ENCODE measurements around the gene DNAJC4. TPM values are rescaled to one million over a fixed set of nuclear protein-coding genes. Genes with fewer than 3 reads are reported as not detected.

DNAJC4 gene
- polyA plus RNA-seq, 12 donors: 41.1 to 71.1 (median 51.5) TPM; not detected in 1

DNA sequence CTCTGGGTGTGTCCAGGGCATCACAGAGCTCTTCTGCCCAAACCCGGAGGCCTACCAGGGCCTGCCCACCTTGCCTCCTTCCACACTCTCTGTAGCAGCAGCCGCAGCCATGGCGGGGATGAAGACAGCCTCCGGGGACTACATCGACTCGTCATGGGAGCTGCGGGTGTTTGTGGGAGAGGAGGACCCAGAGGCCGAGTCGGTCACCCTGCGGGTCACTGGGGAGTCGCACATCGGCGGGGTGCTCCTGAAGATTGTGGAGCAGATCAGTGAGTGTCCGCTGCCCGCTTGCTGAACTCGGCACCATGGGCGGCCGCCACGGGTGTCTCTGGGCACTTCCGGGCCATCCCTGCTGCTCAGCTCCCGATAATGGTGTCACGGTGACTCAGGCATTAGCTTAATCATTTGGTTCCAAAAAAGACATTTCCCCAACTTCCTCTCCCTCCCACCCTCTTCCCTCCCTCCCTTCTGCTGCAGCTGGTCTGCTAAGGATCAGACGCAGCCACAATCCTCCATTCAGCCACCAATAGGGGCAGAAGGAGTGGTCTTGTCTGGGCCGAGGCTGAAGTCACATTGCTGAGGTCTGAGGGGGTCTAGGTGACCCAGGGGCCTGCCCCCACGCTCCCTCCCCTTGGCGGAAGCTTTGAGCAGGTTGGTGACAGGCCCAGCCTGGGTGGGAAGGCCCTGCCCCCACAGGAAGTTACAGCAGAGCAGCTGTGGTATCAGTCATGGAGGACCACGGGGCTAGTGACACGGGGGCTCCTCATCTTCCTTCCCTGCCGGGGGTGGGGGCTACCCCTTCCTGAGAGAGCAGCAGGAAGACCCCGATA, 22.9 kb upstream of the DNAJC4 start:
- peak; percentile 66 for DNase-seq

DNA sequence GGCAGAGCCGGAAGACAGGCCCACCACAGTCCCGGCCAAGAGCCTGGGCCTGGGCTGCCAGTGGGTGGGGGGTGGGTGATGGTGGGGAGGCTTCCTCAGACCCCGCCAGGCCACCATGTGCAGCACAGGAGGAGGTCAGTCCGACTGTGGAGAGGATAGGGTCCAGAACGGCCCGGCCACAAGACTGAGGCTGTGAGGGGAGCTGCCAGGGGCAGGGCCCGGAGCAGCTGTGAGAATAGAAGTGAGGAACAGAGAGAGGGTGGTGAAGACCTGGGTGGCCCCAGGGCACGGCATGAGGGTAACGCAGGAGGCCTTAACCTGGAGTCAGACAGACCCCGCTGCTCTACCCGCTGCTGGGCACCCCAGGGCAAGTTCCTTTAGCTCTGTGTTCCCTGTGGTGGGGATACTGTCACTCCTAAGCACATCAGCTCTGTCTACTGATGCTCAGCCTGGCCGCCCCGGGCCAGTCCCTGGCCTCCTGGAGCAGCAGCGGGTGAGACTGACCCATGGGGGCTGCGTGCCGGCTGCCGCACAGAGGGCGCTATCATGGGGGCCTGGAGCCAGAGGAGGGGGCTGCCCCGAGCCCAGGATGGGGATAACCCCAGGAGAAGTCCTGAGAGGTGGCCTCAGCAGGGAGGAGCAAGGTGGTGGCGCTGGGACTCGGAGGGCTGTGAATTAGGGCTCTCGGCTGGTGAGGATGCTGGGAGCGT, 22.1 kb upstream of the DNAJC4 start:
- no peak for DNase-seq

DNA sequence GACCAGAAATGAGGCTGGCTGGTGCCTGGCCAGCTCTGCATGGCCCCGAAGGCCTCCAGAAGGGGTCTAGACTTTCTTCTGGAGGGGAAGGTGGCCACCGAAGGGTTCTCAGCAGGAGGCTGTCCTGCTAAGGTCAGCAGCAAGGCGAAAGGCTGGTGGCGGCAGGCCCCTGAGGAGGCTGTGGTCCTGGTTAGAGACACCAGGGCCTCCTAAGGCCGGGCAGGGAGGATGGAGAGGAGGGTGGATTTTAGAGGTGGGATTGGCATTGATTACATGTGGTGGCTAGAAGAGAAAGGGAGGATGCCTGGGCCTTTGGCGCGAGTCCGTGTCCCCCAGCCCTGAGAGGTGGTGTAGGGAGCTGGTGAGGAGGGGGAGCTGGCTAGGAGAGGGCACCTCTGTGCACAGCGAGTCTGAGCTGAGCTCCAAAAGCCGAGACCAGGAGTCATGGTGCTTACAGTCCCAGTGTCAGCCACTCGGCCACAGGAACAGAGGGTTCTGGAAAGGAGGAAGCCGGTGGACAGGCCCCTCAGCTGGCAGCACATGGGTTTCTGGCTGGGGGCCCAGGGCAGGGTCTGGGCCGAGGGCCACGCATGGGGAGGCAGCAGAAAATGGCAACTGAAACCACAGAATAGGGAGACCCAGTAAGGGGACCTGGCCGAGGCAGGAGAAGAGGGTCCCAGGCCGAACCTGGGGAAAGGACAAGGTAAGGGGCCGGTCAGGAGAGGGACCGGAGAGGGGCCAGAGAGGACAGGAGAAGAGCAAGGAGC, 21.4 kb upstream of the DNAJC4 start:
- DNase-seq: no peak

DNA sequence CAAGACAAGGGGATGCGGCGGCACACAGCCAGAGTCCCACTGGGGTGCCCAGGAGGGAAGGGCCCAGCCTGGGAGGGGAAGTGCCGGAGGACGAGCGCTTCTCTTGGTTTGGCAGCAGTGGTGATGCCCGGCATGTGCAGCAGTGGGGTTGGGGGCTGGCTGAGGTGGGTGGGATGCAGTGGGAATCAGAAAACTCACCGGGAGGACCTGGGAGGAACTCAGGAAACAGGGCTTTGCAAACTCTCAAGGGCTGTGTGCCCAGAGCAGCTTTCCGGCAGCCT, 20.8 kb upstream of the DNAJC4 start:
- no peak for DNase-seq

DNA sequence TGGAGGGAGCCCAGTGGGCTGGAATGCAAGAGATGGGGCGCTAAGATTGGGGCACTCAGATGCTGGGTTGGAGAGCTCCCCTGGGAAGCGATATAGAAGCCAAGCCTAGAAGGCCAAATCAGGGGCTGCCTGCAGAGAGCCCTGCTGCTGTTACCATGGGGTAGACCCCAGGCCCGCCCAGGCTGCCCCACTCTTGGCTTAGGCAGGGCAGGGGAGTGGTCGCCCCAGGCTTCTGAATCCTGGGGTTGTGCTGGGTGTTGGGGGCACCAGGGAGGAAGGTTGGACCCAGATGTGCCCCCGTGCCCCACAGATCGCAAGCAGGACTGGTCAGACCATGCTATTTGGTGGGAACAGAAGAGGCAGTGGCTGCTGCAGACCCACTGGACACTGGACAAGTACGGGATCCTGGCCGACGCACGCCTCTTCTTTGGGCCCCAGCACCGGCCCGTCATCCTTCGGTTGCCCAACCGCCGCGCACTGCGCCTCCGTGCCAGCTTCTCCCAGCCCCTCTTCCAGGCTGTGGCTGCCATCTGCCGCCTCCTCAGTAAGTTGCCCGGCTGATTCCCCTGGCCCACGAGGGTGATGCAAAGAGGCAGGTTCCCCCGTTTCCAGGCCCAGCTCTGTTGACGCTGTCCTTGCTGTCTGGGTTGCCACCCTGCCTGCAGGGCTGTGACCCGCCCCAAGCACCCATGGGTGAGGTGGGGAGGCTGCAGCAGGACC, 19.9 kb upstream of the DNAJC4 start:
- DNase-seq: no peak

DNA sequence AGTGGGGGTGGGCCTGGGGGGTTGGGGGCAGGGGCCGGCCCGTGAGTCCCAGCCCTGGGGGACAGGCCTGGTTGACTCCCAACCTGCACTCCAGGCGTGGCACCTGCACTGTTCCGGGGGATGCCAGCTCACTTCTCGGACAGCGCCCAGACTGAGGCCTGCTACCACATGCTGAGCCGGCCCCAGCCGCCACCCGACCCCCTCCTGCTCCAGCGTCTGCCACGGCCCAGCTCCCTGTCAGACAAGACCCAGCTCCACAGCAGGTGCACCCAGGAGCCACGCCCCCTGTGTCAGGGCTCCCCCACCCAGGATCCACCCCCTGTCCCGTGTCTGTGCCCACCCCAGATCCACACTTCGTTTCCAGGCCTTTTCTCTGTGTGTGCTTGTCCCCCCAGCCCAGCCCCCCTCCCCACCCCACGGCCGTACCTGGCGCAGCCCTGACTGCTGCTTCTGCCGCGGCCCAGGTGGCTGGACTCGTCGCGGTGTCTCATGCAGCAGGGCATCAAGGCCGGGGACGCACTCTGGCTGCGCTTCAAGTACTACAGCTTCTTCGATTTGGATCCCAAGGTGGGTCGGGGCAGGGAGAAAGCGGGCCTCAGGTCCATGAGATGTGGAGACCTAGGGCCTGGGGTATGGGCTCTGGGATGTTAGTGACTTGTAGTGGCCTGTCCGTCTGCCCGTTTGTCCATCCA, 19.0 kb upstream of the DNAJC4 start:
- DNase-seq: no peak

DNA sequence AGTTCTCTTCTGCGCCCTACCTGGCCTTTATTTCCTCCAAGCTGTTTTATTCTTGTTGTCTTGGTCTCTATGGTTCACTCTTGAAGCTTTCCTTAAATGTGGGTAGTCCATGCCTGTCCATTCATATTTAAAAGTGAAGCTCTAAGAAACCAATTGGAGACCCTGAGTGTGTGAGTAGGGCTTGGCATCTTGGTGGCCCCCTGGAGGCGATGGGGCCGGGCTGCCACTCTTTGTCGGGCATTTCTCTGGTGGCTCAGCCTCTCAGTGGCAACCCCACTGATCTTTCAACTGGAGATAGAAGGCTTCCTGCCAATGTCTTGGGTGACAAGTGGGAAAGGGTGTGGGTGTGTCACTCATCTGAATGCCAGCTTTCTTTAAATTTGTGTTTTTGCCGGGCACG, 13.5 kb upstream of the DNAJC4 start:
- no peak for DNase-seq

DNA sequence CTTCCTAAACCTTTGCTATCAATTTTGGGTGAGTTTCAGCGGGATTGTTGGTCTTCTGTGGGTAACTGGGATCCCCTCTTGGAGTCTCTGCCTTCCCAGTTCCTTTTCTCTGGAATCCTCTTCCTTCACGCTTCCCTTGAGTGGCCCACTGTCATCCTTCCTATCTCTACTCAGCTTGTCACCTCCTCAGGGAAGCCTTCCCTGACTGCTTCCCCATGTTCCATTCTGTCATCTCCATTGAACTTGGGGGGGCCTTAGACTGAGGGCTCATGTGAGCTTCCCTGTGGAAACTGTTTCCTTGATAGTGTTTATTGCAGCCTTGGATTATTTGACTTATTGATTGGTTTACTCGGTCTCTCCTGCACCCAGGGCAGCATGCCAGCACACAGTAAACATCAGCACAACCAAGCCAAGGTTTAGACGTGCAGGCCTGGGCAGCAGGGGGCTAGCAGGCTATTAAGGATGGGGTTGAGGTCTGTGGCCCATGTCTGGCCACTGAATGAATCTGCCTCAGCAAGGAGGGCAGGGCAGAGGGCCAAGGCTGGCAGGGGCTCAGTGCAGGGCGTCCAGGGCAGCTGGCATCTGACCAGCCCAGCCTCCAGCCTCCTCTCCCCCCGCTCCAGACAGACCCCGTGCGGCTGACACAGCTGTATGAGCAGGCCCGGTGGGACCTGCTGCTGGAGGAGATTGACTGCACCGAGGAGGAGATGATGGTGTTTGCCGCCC, 11.6 kb upstream of the DNAJC4 start:
- DNase-seq: no peak

DNA sequence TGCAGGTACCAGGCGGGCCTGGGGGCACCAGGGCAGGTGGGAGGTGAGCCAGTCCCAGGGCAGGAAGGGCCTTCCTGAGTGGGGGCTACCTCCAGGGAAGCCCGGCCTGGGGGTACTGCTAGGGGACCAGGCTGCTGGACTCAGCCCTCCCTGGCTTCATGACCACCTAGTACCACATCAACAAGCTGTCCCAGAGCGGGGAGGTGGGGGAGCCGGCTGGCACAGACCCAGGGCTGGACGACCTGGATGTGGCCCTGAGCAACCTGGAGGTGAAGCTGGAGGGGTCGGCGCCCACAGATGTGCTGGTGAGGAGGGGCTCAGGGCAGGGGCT, 11.0 kb upstream of the DNAJC4 start:
- no peak for DNase-seq

DNA sequence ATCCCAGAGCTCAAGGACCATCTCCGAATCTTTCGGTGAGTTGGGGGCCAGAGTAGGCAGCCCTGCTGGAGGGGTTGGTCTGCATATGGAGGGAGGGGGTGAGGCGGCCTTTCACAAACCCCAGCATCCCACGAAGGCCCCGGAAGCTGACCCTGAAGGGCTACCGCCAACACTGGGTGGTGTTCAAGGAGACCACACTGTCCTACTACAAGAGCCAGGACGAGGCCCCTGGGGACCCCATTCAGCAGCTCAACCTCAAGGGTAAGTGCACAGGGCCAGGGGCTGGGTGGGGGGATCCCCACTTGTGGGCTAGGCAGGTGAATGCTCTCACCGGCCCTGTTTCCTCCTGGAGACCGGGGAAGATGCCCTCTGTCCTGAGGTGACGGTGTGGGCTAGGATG, 10.6 kb upstream of the DNAJC4 start:
- DNase-seq: no peak

DNA sequence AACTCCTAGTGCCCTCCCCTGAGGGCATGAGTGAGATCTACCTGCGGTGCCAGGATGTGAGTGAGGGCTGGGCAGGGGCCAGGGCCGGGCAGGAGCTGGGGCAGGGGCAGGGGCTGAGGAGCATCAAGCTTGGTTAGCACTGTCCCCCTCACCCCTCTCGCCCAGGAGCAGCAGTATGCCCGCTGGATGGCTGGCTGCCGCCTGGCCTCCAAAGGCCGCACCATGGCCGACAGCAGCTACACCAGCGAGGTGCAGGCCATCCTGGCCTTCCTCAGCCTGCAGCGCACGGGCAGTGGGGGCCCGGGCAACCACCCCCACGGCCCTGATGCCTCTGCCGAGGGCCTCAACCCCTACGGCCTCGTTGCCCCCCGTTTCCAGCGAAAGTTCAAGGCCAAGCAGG, 10.1 kb upstream of the DNAJC4 start:
- DNase-seq: no peak

DNA sequence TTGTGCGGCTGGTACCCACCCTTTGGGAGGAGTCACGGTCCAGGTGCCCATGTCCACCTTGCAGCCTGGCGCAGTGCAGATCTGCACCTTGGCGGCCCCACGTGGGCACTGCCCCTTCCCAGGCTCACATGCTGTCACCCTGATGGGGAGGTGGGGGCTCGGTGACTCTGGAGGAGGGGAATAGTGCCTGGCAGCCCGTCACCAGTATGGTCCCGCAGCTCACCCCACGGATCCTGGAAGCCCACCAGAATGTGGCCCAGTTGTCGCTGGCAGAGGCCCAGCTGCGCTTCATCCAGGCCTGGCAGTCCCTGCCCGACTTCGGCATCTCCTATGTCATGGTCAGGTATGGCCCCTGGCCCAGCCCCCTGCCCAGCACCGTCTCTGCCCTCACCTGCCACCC, 9.6 kb upstream of the DNAJC4 start:
- DNase-seq: no peak

DNA sequence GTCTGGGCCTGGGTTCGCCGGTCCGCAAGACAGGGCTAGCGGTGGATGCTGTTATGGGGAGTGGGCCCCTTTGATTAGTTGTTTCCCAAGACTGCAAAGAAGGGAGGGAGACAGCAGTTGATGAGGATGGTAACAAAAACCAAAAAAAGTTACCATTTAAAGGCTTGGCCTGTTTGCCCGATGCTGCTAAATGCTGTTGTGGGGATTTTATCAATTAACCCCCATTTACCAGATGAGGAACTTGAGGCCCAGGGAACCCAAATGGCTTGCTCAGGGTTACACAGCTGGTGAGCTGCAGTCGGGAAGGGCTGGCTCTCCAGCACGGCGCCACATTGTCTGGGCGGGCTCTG, 7.7 kb upstream of the DNAJC4 start:
- no peak for DNase-seq

DNA sequence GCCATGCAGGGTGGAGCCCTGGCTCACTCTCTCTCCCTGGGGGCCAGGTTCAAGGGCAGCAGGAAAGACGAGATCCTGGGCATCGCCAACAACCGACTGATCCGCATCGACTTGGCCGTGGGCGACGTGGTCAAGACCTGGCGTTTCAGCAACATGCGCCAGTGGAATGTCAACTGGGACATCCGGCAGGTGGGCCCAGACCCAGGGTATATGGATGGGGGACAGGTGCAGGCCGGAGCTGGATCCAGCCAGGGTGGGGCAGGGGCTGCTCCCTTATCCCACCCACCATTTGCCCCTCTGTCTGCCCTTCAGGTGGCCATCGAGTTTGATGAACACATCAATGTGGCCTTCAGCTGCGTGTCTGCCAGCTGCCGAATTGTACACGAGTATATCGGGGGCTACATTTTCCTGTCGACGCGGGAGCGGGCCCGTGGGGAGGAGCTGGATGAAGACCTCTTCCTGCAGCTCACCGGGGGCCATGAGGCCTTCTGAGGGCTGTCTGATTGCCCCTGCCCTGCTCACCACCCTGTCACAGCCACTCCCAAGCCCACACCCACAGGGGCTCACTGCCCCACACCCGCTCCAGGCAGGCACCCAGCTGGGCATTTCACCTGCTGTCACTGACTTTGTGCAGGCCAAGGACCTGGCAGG, 7.2 kb upstream of the DNAJC4 start:
- no peak for DNase-seq

DNA sequence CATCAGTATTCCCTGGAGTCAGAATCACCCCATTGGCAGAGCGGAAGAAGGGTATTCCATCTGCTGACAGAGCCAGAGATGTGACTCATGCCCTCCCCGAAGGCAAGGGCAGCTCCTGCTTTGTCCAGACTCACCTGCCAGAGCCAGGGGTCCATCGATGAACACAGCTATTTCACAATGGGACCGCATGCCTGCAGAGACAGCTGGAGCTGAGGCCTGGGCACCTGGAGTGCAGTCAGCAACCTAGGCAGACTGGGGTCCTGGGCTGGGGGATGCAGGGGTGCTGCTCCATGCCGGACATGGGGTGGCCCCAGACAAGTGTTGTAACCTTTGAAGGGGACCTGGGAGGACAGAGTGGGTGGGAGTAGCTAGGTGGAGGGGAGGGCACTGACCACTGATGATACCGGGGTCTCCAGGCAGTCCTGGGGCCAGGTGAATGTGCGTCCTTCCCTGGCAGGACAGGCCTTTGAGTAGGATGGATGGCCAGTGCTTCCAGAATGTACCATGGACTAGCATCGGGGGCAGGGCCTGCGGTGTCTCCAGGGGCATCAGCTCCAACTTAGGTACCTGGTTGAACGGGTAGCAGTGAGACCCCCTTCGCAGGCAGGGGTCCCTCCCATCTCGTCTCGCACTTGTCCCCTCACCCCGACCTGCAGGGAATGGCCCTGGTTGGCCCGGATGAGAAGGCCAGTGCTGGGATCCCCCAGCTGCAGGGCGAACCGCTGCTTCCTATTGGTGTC, 6.0 kb upstream of the DNAJC4 start:
- no peak for DNase-seq

DNA sequence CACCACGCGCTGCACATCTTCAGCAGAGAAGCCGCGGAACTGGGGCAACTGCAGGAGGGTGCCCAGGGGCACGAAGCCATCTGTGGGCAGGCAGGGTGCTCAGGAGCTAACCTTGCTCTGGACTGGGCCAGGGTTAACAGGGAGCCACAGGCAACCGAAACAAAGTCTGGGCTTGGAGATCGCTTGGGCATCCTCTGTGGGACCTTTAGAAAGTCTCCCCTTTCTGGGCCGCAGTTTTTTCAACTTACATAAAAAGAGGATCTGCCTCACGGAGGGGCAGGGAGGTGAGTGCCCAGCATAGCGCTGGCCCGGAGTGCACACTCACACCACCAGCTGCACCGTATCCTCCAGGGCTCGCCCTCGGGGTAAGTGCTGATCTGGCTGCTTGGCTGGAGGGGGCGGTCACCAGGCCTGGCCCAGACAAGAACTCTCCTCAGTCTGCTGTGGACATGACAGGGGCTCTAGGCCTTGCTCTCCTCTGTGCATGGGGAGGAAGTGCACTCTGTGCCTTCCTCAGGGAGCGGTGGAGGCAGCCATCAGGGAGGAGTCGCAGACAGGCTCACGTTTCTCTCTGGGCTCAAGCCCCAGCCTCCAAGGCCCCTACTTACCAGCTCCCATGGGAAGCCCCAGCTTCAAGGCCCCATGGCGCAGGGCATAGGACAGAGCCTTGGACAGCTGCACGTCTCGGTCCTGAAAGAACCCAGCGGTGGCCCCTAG, 5.3 kb upstream of the DNAJC4 start:
- DNase-seq: no peak

DNA sequence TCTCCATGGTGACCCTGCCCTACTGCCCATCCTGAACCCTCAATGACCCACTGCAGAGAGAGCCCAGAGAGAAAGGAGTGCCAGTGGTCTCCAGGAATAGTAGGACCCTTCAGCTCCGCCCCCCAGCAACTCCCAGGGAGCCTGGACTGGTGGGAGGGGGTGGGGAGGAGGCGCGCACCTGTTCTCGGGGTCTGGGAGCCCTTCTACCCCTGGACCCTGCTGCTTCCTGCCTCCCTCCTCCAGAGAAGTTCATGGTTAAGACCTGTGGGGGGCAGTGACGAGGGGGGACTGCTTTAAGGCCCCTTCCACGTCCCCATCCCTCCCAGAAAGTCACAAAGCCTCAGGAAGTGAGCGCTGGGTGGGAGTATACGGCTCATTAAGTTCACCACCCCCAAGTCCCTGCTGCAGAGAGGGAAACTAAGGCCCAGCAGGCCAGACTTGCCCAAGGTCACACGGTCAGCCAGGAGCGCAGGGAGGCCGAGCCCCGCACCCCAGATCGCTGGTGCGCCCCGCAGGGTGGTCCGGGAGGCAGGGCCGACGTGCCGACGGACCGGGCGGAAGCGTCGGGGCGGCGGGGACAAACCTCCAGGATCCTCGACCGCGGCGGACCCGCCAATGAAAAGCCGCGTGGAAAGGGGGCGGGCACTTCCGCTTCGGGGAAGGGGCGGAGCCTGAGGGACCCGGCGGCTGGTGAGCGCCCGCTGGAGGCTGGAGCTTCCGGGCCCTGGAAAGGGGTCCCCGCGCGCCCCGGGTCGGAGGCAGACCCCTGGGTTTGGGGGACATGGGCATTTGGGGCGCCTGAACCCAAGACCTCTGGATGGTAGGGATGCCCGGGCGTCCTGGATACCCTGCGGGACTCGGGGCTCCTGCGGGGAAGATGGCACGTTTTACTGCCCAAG, 4.5 kb upstream of the DNAJC4 start, which contains the start of the genes NUDT22 and TRPT1:
Gene NUDT22, plus strand, starts transcription at position 667 of the 899 bp plus-strand sequence. CDS start 379 bp downstream, outside the sequence.
Gene TRPT1, minus strand, starts transcription at position 579 of the 899 bp plus-strand sequence. Its CDS starts 326 bp downstream, at position 253.
- peak; percentile 90 for DNase-seq
